KMS-11 (cell line): ENCODE data around the gene STX16.

ENCODE experiments used
- H2AFZ ChIP-seq: fragments of 200-600 bp; sonication (generic); 2 replicates; pipeline ENCODE4 v1.6.1; 2016; ENCODE audit warnings: antibody characterized with exemption, mixed run types, low read depth
- H3K27ac ChIP-seq: fragments of 200-600 bp; sonication (generic); 2 replicates; pipeline ENCODE4 v1.6.1; 2016; ENCODE audit warnings: mild to moderate bottlenecking, mixed run types
- H3K27me3 ChIP-seq: fragments of 200-600 bp; sonication (generic); 2 replicates; pipeline ENCODE4 v1.6.1; 2017; ENCODE audit warnings: mild to moderate bottlenecking, low read depth, mixed run types, moderate library complexity; ENCODE audit not compliant: insufficient read depth
- H3K36me3 ChIP-seq: fragments of 200-600 bp; sonication (generic); 2 replicates; pipeline ENCODE4 v1.6.1; 2017; ENCODE audit warnings: mild to moderate bottlenecking, mixed run types; ENCODE audit not compliant: insufficient read depth
- H3K4me1 ChIP-seq: fragments of 200-600 bp; sonication (generic); 2 replicates; pipeline ENCODE4 v1.6.1; 2016; ENCODE audit warnings: mild to moderate bottlenecking, low read depth, mixed run types; ENCODE audit not compliant: poor library complexity, severe bottlenecking
- H3K4me2 ChIP-seq: fragments of 200-600 bp; sonication (generic); 2 replicates; pipeline ENCODE4 v1.7.0; 2016; ENCODE audit warnings: mild to moderate bottlenecking, mixed run types
- H3K4me3 ChIP-seq: fragments of 200-600 bp; sonication (generic); IDR thresholded peaks from 2 replicates; pipeline ENCODE4 v1.6.1; 2017; ENCODE audit warnings: low read depth, low read length, mixed read lengths; ENCODE audit not compliant: insufficient read depth
- H3K79me2 ChIP-seq: fragments of 200-600 bp; sonication (generic); 2 replicates; pipeline ENCODE4 v1.6.1; 2016; ENCODE audit warnings: low read depth, mixed run types; ENCODE audit not compliant: insufficient read depth
- H3K9ac ChIP-seq: fragments of 200-600 bp; sonication (generic); 2 replicates; pipeline ENCODE4 v1.6.1; 2016; ENCODE audit warnings: mild to moderate bottlenecking, mixed run types
- H4K20me1 ChIP-seq: fragments of 200-600 bp; sonication (generic); 2 replicates; pipeline ENCODE4 v1.6.1; 2016; ENCODE audit warnings: mild to moderate bottlenecking, mixed run types; ENCODE audit not compliant: insufficient read depth
- CTCF ChIP-seq: fragments of 200-600 bp; sonication (generic); conservative IDR thresholded peaks from 2 replicates; pipeline ENCODE4 v1.6.1; 2017; ENCODE audit warnings: low read depth, mild to moderate bottlenecking, antibody characterized with exemption, low read length, moderate library complexity, mixed read lengths

Gene STX16

GRCh38 chr20:58692579-58693225 lies 41.6 kb downstream of the STX16 start, which contains the start of gene NPEPL1:
Gene NPEPL1, plus strand, starts transcription at chr20:58692800. Its CDS starts 101 bp downstream, at chr20:58692901.
- no peaks in the 10 kb centered on the region for H4K20me1 ChIP-seq
- peak within 1 kb of the TSS; percentile 92 for H3K4me2 ChIP-seq
- peak within 1 kb of the TSS; percentile 95 for H2AFZ ChIP-seq
- H3K27me3 ChIP-seq, result no peaks in the 10 kb centered on the region
- no peak for TF ChIP-seq CTCF
- no peaks in the 10 kb centered on the region for H3K36me3 ChIP-seq
- H3K27ac ChIP-seq, result no peak within 1 kb of the TSS
- peak within 1 kb of the TSS; percentile 72; the same call in 1 of the 2 replicates for H3K9ac ChIP-seq
- no peaks in the 10 kb centered on the region for H3K79me2 ChIP-seq
- H3K4me3 ChIP-seq, result no peak within 1 kb of the TSS
- peaks cover 3% of the 10 kb centered on the region for H3K4me1 ChIP-seq

GRCh38 chr20:58693226-58694006 lies 42.3 kb downstream of the STX16 start:
- no peaks in the 10 kb centered on the region for H3K36me3 ChIP-seq
- H2AFZ ChIP-seq, result peak overlapping the region; percentile 75
- no peaks in the 10 kb centered on the region for H4K20me1 ChIP-seq
- H3K4me1 ChIP-seq, result peaks cover 3% of the 10 kb centered on the region
- H3K4me3 ChIP-seq, result no peak overlapping the region
- H3K27ac ChIP-seq, result no peak overlapping the region
- peak overlapping the region; percentile 92 for H3K4me2 ChIP-seq
- no peaks in the 10 kb centered on the region for H3K27me3 ChIP-seq
- H3K79me2 ChIP-seq, result no peaks in the 10 kb centered on the region
- H3K9ac ChIP-seq, result peak overlapping the region; percentile 72; the same call in 1 of the 2 replicates
- no peak for TF ChIP-seq CTCF

- Histone ChIP-seq H3K9ac (no peak overlapping the region), H3K79me2 (no peaks in the 10 kb centered on the region), H3K27ac (no peak overlapping the region), H2AFZ (no peak overlapping the region), H3K4me2 (no peak overlapping the region), H3K4me1 (peaks cover 3% of the 10 kb centered on the region), H3K27me3 (no peaks in the 10 kb centered on the region), H3K36me3 (no peaks in the 10 kb centered on the region), H3K4me3 (no peak overlapping the region), H4K20me1 (no peaks in the 10 kb centered on the region)
- TF ChIP-seq CTCF, result no peak
Observed at GRCh38 chr20:58694241-58695083, 43.4 kb downstream of the STX16 start.

- no peaks in the 10 kb centered on the region for H3K79me2 ChIP-seq
- no peaks in the 10 kb centered on the region for H3K27me3 ChIP-seq
- H2AFZ ChIP-seq, result no peak overlapping the region
- H3K27ac ChIP-seq, result no peak overlapping the region
- no peak for TF ChIP-seq CTCF
- H3K4me2 ChIP-seq, result no peak overlapping the region
- H4K20me1 ChIP-seq, result no peaks in the 10 kb centered on the region
- H3K36me3 ChIP-seq, result no peaks in the 10 kb centered on the region
- H3K9ac ChIP-seq, result no peak overlapping the region
- no peak overlapping the region for H3K4me3 ChIP-seq
- peaks cover 3% of the 10 kb centered on the region for H3K4me1 ChIP-seq
Observed at GRCh38 chr20:58695084-58695722, 44.1 kb downstream of the STX16 start.
